GM12878 (cell line): ENCODE measurements around the gene STK33. TPM values are rescaled to one million over a fixed set of nuclear protein-coding genes. Genes with fewer than 3 reads are reported as not detected.

Source experiments
- ATAC-seq: fragments of 200-7000 bp; cut with Tn5 transposase; 3 replicates; pipeline ENCODE4 v1.9.1; 2020; ENCODE audit warnings: mild to moderate bottlenecking, moderate library complexity
- BruUV-seq: library from RNA; stranded (reverse); fragments of 400-500 nt; replicated peaks from 2 replicates; lab custom pipeline; 2021; lab: Mats Ljungman, UMichigan
- CTCF ChIA-PET: fragments of 300-600 bp; sonication (Branson Sonifier 250); formaldehyde crosslinking; extraction: SDS; loops from one replicate; lab custom pipeline; 2021; ENCODE audit warnings: inconsistent platforms; lab: Yijun Ruan, JAX
- POLR2A ChIA-PET: fragments of 350-600 bp; formaldehyde crosslinking; extraction: SDS; loops from one replicate; lab custom pipeline; 2021; ENCODE audit warnings: inconsistent platforms; lab: Charles Lee
- RAD21 ChIA-PET: fragments of 300-600 bp; sonication (Branson Sonifier 250); formaldehyde crosslinking; loops from one replicate; lab custom pipeline; 2023; ENCODE audit warnings: antibody characterized with exemption; ENCODE audit not compliant: unreplicated experiment; lab: Charles Lee
- SMC1A ChIA-PET: fragments of 300-600 bp; sonication (Branson Sonifier 250); formaldehyde crosslinking; loops from one replicate; lab custom pipeline; 2023; ENCODE audit not compliant: unreplicated experiment, uncharacterized antibody; lab: Charles Lee
- DNase-seq: peaks from one replicate; pipeline ENCODE4 v3.0.0-alpha.2; 2011; ENCODE audit warnings: low read depth, low spot score
- FAIRE-seq: peaks from 3 replicates; lab custom pipeline; 2011; peaks lifted over from hg19 to GRCh38; lab: Jason Lieb, UNC
- H2AFZ ChIP-seq: 2 replicates; pipeline ENCODE4 v1.6.0; 2011; ENCODE audit warnings: low read depth, low read length, control low read depth; ENCODE audit not compliant: control insufficient read depth
- H3K27ac ChIP-seq: 2 replicates; pipeline ENCODE4 v1.5.1; 2011; ENCODE audit warnings: control low read depth; ENCODE audit not compliant: control insufficient read depth, insufficient read depth
- H3K27me3 ChIP-seq, 2 experiments: replicated peaks in 1 of 2; 2 replicates each; pipeline versions ENCODE4 v1.6.0 to v1.6.1; 2011; ENCODE audit warnings: low read length in 1 of 2; ENCODE audit not compliant: control insufficient read depth in 2 of 2, insufficient read depth in 2 of 2
- H3K36me3 ChIP-seq, 2 experiments: 2 replicates each; pipeline ENCODE4 v1.5.1; 2011; ENCODE audit warnings: low read length in 1 of 2; ENCODE audit not compliant: control insufficient read depth in 2 of 2, insufficient read depth in 2 of 2
- H3K4me1 ChIP-seq: 2 replicates; pipeline ENCODE4 v1.6.1; 2011; ENCODE audit warnings: mild to moderate bottlenecking, low read length, moderate library complexity, mixed read lengths; ENCODE audit not compliant: control insufficient read depth, insufficient read depth
- H3K4me2 ChIP-seq: 2 replicates; pipeline ENCODE4 v1.6.0; 2011; ENCODE audit warnings: control low read depth; ENCODE audit not compliant: control insufficient read depth, insufficient read depth
- H3K4me3 ChIP-seq: fragments of 200-600 bp; sonication (generic); 2 replicates; pipeline ENCODE4 v1.5.1; 2016
- H3K79me2 ChIP-seq: 2 replicates; pipeline ENCODE4 v1.6.0; 2011; ENCODE audit warnings: low read length; ENCODE audit not compliant: control insufficient read depth, insufficient read depth
- H3K9ac ChIP-seq: 2 replicates; pipeline ENCODE4 v1.8.0; 2011; ENCODE audit warnings: low read length, control low read depth, mixed read lengths; ENCODE audit not compliant: control insufficient read depth, insufficient read depth
- H3K9me3 ChIP-seq: replicated peaks from 3 replicates; pipeline ENCODE4 v1.5.1; 2011; ENCODE audit warnings: mild to moderate bottlenecking, low read length; ENCODE audit not compliant: control insufficient read depth, insufficient read depth
- H4K20me1 ChIP-seq: 2 replicates; pipeline ENCODE4 v1.6.0; 2011; ENCODE audit not compliant: control insufficient read depth, insufficient read depth
- CBFB ChIP-seq: IDR thresholded peaks from 2 replicates; pipeline ENCODE4 v1.6.1; 2016; ENCODE audit warnings: antibody characterized with exemption, low read depth
- KDM1A ChIP-seq: fragments of 200-600 bp; sonication (generic); IDR thresholded peaks from 2 replicates; pipeline ENCODE4 v1.6.1; 2016; ENCODE audit warnings: borderline replicate concordance
- MXI1 ChIP-seq: fragments of 150-350 bp; IDR thresholded peaks from 2 replicates; pipeline ENCODE4 v1.6.1; 2011; ENCODE audit warnings: low read depth, mild to moderate bottlenecking, inconsistent platforms, low read length, improper control_type of control experiment
- POLR2AphosphoS2 ChIP-seq: IDR thresholded peaks from 2 replicates; pipeline ENCODE4 v1.6.1; 2011; ENCODE audit warnings: low read depth, mild to moderate bottlenecking, low read length, improper control_type of control experiment, moderate library complexity
- RBBP5 ChIP-seq: fragments of 200-600 bp; sonication (generic); conservative IDR thresholded peaks from 2 replicates; pipeline ENCODE4 v1.6.1; 2016
- SKIL ChIP-seq: fragments of 450-650 bp; IDR thresholded peaks from 2 replicates; pipeline ENCODE4 v1.6.1; 2017; ENCODE audit warnings: mild to moderate bottlenecking, low read depth, inconsistent platforms; ENCODE audit not compliant: poor library complexity, severe bottlenecking
- SPI1 ChIP-seq: IDR thresholded peaks from 2 replicates; pipeline ENCODE4 v1.6.1; 2011; ENCODE audit warnings: low read depth, mild to moderate bottlenecking, low read length, moderate library complexity, borderline replicate concordance; ENCODE audit not compliant: insufficient read depth
- WGBS: methylation state at CpG from one replicate; pipeline ENCODE4 v1.1.6; 2016; ENCODE audit warnings: low lambda C conversion rate; ENCODE audit not compliant: insufficient replicate concordance, insufficient coverage; ENCODE audit errors: missing lambda C conversion rate; 5-methylcytosine and 5-hydroxymethylcytosine counted together
- in situ Hi-C: fragments of 300-500 bp; cut with MboI; formaldehyde crosslinking; loops from 9 replicates; pipeline ENCODE4 v1.14.3; 2018; ENCODE audit warnings: mixed read lengths
- intact Hi-C: fragments of 100-400 bp; cut with micrococcal nuclease; formaldehyde crosslinking; loops from one replicate; pipeline ENCODE4 v1.14.2; 2022; ENCODE audit not compliant: unreplicated experiment
- polyA plus RNA-seq, 11 experiments: library from polyadenylated mRNA; depleted of rRNA in 4 of 11; unstranded in 6 of 11; stranded (reverse) in 5 of 11; fragments of >200 nt; fragmentation: Nextera tagmentation in 4 of 11; fragmentation: Illumina TruSeq in 1 of 11; extraction: Ambion mirVana in 4 of 11; extraction: Trizol in 1 of 11; gene quantifications; 1 replicate in 1 of 11; 2 replicates in 10 of 11; pipeline versions ENCODE4 v1.2.1 to v1.2.3, GENCODE V29; 2011 to 2016; ENCODE audit warnings: inconsistent platforms in 2 of 11, missing spikeins in 2 of 11, low read depth in 1 of 11
- total RNA-seq, 4 experiments: library from RNA; depleted of rRNA in 3 of 4; stranded (reverse); fragments of >200 nt in 3 of 4; fragmentation: Illumina TruSeq in 1 of 4; extraction: Trizol in 1 of 4; gene quantifications; 2 replicates each; pipeline versions ENCODE4 v1.2.1 to v1.2.3, GENCODE V29; 2013 to 2021
- TF ChIP-seq, protein P1 (sequence below): fragments of 450-650 bp; IDR thresholded peaks from 2 replicates; pipeline ENCODE4 v1.6.1; 2014; ENCODE audit warnings: mild to moderate bottlenecking
- TF ChIP-seq, protein P2 (sequence below): fragments of 450-650 bp; IDR thresholded peaks from 2 replicates; pipeline ENCODE4 v1.6.1; 2017; ENCODE audit warnings: mild to moderate bottlenecking, moderate library complexity

The STK33 gene
- total and polyA plus RNA-seq, 10 of the 15 experiments (the other 5 are each of a cell fraction or from before 2014, with no cell fraction given) = 5.2 to 27.3 (median 18.3) TPM

GRCh38 chr11:8372641-8373381 is 221.2 kb downstream of the STK33 start (continued):
- TF ChIP-seq, protein P1, sequence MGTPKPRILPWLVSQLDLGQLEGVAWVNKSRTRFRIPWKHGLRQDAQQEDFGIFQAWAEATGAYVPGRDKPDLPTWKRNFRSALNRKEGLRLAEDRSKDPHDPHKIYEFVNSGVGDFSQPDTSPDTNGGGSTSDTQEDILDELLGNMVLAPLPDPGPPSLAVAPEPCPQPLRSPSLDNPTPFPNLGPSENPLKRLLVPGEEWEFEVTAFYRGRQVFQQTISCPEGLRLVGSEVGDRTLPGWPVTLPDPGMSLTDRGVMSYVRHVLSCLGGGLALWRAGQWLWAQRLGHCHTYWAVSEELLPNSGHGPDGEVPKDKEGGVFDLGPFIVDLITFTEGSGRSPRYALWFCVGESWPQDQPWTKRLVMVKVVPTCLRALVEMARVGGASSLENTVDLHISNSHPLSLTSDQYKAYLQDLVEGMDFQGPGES = no peak
- no peak for TF ChIP-seq POLR2AphosphoS2

DNA sequence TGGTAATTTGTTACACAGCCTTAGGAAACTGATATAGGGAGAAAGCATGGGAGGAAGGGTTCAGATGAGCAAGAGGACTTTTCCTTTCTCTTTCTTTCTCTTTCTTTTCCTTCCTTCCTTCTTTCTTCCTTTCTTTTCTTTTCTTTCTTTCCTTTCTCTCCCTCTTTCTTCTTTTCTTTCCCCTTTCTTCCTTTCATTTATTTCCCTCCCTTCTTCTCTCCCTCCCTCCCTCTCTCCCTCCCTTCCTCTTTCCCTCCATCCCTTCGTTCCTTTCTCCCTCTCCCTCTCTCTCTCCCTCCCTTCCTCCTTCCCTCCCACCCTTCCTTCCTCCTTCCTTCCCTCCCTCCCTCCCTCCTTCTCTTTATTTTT is 222.5 kb downstream of the STK33 start:
- no peak overlapping the region for H3K27ac ChIP-seq
- no peaks in the 10 kb centered on the region for H3K9me3 ChIP-seq
- no peak for FAIRE-seq
- H3K79me2 ChIP-seq = no peaks in the 10 kb centered on the region
- H3K36me3 ChIP-seq = no peaks in the 10 kb centered on the region
- WGBS = 8% methylated on average over 1 of the region's 1 CpG
- intact Hi-C loops = no loop called here
- BruUV-seq = no TSS peak
- POLR2A ChIA-PET = no interaction called here
- DNase-seq = no peak
- SMC1A ChIA-PET = no interaction called here
- H2AFZ ChIP-seq = no peak overlapping the region
- RAD21 ChIA-PET = no interaction called here
- TF ChIP-seq KDM1A (no peak), RBBP5 (no peak), SPI1 (no peak), MXI1 (no peak), CBFB (no peak), SKIL (no peak)
- TF ChIP-seq, protein P2, sequence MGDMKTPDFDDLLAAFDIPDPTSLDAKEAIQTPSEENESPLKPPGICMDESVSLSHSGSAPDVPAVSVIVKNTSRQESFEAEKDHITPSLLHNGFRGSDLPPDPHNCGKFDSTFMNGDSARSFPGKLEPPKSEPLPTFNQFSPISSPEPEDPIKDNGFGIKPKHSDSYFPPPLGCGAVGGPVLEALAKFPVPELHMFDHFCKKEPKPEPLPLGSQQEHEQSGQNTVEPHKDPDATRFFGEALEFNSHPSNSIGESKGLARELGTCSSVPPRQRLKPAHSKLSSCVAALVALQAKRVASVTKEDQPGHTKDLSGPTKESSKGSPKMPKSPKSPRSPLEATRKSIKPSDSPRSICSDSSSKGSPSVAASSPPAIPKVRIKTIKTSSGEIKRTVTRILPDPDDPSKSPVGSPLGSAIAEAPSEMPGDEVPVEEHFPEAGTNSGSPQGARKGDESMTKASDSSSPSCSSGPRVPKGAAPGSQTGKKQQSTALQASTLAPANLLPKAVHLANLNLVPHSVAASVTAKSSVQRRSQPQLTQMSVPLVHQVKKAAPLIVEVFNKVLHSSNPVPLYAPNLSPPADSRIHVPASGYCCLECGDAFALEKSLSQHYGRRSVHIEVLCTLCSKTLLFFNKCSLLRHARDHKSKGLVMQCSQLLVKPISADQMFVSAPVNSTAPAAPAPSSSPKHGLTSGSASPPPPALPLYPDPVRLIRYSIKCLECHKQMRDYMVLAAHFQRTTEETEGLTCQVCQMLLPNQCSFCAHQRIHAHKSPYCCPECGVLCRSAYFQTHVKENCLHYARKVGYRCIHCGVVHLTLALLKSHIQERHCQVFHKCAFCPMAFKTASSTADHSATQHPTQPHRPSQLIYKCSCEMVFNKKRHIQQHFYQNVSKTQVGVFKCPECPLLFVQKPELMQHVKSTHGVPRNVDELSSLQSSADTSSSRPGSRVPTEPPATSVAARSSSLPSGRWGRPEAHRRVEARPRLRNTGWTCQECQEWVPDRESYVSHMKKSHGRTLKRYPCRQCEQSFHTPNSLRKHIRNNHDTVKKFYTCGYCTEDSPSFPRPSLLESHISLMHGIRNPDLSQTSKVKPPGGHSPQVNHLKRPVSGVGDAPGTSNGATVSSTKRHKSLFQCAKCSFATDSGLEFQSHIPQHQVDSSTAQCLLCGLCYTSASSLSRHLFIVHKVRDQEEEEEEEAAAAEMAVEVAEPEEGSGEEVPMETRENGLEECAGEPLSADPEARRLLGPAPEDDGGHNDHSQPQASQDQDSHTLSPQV = no peak
- H3K9ac ChIP-seq = no peak overlapping the region
- no peak overlapping the region for H3K4me2 ChIP-seq
- no peaks in the 10 kb centered on the region for H3K4me1 ChIP-seq
- H3K27me3 ChIP-seq = no peaks in the 10 kb centered on the region
- CTCF ChIA-PET = no interaction called here
- no peak for ATAC-seq
- no peak overlapping the region for H3K4me3 ChIP-seq
- H4K20me1 ChIP-seq = no peaks in the 10 kb centered on the region
- in situ Hi-C loops = no loop called here
